HPDE6-E6E7 (cell line): ENCODE data around the gene TMCC1.
"Not testable (repeated sequence)": the region's sequence is repeated elsewhere in the genome, so short reads cannot be mapped to it uniquely, and the experiment has no call there.

Source experiments
- DNase-seq: peaks from one replicate; pipeline ENCODE4 v3.0.0; 2011; ENCODE audit warnings: missing footprints; ENCODE audit errors: extremely low spot score

The TMCC1 gene

DNA sequence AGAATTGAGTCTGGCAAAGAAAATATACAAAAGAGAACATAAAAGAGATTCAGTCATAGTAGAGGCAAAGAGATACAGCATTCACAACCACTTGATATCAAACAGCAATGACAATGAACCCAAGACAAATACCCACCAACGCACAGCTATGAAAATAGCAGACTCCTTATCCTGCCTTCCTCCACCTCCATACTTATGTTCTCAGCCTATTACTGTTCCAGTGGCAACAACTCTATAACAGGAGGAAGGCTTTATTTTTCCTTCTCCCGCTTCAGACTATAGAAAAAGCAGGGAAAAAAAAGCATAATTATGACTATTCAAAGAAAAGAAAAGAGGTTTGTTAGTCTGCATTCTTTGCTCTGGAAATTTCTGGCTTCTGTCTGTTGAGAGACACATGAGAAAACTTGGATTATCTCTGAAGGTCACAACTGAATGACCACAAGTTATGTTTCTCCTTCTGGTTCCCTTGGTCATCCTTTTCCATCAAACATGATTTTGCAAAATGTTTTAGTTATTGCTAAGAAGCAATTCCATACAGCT lies 205.9 kb downstream of the TMCC1 start:
- no peak for DNase-seq

DNA sequence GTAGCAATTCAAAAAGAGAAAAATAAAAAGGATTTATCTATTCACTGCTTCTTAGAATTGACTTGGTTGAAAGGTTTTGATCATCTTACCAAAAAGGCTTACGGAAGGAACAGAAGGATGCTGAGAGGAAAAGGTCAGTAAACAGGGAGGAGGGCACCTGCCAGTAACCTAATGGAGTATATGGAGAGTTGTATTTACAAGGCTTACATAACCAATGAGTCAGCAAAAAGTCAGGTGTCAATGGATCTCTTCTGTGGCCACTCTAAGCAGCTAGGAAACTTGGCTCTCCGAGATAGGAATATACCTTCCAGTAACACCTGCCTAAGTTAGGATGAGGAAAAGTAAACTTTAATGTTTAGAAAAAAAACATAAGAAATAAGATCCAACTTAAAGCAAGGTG lies 206.6 kb downstream of the TMCC1 start:
- no peak for DNase-seq

DNA sequence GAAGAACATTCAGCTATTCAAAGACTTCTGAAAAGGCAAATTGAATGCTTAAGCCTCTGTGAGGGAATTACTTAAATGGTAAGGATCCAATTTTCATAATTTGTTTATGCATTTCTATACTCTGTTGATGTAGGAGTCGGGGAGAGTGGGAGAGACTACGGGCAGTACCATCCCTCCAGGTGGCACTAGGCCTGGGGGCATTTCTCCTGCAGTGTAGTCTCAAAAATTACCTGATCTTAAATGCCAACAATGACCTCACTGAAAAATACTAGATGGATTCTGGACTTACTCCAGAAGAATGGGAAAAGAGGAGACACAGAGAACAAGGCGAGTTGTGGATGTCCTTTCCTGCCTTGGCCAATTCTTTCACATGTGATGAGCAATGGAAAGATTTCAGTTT lies 209.2 kb downstream of the TMCC1 start:
- DNase-seq, result no peak

DNA sequence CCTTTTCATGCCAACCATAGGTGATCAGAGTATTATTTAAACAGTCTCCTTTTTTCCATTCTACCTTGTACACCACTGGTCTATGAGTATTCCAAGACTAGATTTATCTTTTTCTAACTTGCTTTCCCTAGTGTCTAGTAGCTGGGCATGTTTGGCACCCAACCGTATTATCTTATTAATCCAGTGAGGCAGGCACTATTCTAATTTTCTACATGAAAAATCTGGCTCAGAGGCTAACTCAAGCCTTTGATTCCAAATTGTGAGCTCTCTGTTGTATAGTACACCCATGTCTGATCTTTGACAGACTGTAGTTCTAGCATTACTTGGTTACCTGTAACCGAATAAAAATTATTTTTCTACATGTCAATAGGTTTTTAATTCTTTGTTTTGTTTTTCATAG lies 210.3 kb downstream of the TMCC1 start:
- DNase-seq, result no peak

DNA sequence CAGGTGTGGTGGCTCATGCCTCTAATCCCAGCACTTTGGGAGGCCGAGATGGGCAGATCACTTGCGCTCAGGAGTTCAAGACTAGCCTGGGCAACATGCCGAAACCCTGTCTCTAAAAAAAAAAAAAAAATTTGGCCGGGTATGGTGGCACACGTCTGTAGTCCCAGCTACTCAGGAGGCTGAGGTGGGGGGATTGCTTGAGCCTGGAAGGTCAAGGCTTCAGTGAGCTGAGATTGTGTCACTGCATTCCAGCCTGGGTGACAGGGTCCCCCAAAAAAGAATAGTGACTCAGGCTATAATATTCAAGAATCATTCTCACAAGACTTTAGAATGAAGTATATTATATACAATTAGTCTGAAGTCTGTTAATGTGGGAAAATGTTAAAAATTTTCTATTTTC lies 216.5 kb downstream of the TMCC1 start:
- DNase-seq, result no peak

DNA sequence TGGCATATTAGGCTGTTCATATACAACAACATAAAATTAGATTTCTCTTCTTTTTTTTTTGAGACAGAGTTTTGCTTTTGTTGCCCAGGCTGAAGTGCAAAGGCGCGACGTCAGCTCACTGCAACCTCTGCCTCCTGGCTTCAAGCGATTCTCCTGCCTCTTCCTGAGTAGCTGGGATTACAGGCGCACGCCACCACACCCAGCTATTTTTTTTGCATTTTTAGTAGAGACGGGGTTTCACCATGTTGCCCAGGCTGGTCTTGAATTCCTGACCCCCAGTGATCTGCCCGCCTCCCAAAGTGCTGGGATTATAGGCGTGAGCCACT lies 218.8 kb downstream of the TMCC1 start:
- not testable (repeated sequence) for DNase-seq

DNA sequence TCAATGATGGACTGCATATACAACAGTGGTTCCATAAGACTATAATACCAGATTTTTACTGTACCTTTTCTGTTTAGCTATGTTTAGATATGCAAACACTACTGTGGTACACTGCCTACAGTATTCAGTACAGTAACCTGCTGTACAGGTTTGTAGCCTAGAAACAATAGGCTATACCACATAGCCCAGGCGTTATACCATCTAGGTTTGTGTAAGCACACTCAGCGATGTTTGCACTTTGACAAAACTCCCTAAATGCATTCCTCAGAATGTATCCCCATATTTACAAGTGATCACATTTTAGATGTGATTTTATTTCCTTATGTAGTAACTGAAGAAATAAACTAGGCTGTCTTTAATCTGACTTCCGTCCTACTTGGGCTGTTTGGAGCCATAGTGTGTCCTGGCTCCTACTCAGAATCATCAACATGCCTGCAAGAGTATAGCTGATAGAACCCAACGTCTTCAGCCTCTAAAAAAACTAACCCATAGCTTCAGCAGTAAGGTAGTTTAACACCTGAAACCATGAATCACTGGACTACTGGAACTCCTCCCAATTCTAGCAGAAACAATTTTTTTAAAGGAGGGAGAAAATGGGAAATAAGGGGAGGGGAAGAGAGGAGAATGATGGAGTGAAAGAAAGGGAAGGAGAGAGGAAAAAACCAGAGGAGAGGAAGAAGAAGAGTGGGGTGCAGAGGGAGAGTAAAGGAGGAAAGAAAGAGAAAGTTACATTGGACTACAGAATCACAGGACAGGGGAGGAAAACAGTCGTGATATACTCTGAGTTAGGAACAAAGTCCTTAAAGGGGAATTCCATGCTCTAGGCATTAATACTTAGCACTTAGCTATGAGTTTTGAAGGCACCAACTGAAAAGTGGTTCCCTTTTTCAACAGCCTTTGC lies 219.4 kb downstream of the TMCC1 start:
- DNase-seq, result no peak

DNA sequence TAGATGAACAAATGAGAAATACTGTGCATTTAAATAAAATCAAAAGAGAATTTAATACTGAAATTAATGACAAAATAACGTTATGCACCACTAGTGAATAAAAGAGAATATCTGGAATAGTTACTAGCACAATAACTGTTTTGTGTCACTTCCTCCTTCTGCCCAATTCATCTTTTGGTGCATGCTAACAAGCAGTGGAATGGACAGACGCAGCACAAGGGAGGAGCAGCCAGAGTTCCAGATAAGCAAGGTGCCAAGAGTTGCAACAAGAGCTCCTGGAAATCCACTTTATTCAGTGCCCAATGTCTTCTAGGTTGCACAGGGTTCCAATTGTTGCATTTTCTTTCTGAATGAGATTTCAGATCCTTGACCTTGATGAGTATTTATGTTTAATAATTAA lies 220.5 kb downstream of the TMCC1 start:
- no peak for DNase-seq

DNA sequence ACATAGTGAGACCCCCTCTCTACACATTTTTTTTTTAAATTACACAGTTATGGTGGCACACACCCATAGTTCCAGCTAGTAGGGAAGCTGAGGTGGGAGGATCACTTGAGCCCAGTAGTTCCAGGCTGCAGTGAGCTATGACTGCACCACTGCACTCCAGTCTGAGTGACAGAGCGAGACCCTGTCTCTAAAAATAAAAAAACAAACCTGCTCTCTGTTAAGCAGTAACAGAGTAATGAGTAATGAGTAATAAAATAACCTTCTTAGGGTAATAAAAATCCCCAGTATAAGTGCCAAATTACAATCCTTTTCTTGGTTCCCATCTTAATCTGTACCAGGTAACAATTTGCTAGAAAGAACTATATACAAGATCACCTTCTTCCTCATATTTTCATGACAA lies 221.1 kb downstream of the TMCC1 start:
- no peak for DNase-seq

DNA sequence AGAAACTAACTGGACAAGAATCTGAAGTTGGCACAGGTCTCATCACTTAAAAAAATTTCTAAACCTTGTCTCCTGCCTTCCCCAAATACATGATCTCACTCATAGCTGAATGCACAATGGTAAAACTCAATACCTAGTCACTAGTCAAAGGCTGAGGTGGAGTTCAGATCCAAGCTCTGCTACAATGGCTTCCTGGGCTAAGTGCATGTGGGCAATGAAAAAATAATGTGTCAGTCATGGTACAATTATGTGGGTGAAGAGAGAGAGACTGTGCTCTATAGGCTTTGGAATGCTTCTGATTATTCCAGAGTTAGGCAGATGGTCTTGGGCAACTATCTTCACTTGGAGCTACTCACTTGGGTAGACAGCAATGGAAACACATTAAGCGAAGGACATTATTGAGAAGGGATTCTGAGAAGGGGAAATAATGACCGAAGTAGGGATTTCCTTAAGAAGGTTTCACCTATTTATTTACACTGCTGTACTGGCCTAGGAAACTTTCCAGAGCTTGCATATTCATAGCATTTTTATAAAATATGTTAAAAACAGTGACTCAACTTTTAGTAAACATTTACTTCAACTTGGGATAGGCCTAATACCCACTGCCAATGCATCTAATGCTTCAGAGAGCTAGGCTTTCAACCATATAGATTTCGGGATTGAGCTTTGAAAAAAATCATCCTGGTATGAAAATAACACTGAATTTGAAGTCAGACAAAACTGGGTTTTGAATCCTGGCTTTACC lies 228.3 kb downstream of the TMCC1 start:
- DNase-seq, result no peak

DNA sequence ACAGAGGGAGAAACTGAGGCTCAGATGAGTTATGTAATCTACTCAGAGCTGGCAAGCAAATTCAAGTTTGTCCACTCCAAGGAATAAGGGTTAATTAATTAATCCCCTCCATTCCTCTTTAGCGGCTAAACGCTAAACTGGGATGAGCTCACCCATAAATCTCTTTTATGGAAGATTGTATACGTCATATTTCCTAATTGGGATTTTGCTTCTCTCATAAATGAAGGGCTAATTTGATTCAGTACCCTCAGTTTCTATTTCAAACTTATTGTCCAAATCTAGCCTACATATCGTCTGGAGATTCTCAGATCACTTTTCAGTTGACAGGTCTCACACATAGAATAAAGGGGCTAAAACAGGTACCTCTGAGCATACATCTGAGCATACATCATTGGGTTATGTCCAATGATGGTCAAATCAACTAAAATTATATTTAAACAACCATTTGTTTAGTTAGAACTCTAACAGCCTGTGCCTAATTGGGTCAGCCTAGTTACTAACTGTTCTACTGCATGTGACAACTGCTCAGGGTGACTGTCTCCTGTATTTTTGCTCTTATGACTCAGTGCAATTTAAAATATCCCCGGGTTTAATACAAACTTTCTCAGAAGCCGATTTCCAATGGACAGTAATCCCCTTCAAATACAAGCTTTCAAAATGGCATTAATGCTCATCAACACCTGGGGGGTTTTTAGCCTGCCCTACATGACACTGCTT lies 229.4 kb downstream of the TMCC1 start:
- DNase-seq, result no peak

DNA sequence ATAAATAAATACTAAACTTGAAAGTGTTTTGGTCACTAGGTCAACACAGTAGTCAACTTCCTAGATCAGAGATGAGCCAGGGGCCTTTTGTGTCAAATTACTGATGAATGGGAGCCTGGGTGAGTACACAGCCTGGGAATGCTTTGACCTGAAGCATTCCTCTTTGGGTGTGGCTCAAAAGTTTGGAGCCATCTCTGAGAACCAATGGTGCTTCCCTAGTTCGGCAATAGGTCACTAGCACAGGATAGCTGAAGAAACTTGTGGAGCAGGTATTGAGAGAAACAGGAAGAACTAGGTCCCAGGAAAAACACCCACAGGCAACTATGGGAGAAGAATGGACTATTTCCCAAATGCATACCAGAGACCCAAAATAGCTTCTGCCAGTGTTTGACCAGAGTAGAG lies 230.5 kb downstream of the TMCC1 start:
- DNase-seq, result peak; percentile 76

DNA sequence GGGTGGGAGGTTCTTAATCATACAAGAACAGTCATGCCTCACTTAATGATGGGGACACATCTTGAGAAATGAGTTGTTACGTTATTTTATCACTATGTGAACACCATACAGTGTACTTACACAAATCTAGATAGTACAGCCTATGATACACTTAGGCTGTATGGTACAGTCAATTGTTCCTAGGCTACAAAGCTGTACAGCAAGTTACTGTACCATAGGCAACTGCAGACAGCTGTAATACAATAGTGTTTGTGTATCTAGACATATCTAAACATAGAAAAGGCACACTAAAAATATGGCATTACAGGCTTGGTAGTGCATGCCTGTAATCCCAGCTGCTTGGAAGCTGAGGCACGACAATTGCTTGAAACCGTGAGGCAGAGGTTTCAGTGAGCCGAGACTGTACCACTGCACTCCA lies 231.3 kb downstream of the TMCC1 start:
- no peak for DNase-seq

DNA sequence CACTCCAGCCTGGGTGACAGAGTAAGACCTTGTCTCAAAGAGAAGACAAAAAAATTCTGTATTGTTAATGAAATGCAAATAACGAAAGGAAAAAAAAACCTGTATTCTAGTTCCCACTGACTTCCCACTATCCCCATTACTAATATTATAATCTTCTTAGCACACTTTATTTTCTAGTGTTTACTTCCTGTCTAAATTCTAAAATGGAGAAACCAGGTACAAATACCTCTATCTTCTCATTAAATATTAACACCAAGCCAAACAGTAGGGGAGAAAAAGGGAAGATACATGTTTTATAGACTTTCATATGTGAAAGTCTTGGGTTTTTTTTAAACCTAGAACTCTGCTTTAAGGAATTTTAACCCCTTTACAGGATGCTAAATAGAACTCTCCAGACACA lies 231.7 kb downstream of the TMCC1 start:
- DNase-seq, result no peak

DNA sequence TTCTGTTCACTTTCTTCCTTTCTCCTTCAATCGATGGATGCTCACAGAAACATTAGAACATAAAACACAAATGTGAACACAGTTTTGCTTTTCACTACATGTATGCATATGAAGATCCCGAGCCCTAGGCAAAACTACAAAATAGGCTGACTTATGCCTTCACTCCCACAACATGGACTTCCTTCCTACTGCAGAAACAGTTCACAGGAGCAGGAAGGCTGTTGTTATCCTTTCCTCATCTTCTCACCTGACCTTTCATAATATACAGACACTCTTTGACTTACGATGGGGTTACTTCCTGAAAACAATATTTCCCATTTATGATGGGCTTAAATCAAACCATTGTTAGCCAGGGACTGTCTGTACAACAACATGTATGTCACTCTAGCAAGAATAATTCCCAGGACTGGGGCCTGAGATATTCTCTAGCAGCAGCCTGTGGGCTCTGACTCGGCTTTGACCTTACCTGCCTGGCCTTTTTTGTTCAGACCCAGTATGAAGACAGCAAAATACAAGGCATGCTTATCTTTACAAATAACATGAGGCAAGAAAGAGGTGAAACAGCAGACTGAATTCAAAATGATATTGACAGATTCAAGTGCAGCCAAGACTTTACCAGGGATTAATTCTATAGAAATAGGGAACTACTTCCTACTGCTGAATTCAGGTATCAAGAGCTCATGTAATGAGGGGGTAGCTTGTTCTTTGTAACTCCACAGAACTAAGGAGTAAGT lies 235.2 kb downstream of the TMCC1 start:
- no peak for DNase-seq

DNA sequence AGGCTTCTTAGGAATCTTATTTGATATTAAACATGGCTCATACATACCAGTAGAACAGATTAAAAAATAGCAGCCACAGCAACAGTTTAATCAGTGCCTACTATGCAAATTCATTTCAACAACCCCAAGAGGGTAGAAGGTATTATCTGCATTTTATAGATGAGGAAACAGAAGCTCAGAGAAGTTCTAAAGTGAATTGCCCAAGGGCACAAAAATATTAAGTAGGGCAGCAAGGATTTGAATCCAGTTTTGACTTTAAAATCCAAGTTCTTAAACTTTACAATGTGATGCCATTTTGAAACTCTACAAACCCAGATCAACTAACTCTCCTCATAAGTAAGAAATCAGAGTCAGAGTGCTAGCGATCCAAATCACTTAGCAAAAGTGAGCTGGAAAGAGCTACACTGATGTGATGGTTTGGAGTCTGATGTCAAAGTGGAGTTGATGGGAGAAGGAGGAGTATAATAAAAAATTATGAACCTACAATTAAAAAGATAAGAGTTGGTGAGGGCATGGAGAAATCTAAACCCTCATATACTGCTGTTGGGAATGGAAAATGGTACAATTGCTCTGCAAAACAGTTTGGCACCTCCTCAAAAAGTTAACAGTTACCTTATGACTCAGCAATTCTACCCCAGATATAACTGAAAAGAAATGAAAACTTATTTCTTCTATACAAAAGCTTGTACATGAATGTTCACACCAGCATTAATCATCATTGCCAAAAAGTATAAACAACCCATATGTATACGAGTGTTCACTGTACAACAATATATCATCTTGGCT lies 236.1 kb downstream of the TMCC1 start:
- no peak for DNase-seq

DNA sequence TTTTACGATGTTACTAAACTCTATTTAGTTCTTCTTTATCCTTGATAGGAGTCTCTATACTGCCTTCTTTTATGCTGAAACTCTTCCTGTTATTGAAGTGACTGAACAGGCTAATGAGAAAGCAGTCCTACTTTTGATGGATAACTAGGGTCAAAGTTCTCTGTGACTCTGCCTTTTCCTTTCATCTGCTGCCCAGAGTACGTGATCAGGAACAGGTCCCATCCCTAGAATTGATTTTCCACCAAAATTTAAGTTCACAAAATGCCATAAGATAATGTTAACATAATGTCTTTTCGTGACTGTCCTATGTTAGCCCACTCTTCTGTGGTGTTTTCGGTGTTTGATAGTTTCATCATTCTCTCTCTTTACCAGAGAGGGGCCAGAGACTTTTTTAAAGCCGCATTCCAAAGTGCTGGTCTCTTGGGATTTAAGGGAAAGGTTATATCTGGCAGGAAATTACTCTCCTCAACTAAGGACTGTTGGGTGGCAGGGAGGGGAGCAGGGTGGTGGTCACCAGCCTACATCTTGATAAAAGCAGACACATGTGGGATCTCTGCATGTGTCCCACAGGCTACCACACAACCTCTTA lies 236.8 kb downstream of the TMCC1 start:
- DNase-seq, result no peak

DNA sequence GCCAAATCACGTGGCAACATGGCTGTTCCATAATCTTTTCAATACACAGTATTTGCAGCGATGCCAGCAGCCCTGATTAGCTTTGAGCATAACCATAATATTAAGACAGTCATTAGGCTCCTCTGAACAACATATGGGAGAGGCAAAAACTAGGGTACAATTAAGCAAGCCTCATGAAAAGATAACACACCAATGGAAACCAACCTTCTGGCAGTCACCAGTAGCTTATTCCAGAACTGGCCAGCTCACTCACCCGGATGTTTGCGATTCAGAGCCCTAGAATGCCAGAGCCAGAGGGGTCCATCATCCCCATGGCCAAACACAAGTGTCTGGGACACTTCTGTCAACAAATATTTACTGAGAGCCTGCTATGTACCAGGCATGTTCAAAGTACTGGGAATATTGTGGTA lies 238.2 kb downstream of the TMCC1 start:
- no peak for DNase-seq

DNA sequence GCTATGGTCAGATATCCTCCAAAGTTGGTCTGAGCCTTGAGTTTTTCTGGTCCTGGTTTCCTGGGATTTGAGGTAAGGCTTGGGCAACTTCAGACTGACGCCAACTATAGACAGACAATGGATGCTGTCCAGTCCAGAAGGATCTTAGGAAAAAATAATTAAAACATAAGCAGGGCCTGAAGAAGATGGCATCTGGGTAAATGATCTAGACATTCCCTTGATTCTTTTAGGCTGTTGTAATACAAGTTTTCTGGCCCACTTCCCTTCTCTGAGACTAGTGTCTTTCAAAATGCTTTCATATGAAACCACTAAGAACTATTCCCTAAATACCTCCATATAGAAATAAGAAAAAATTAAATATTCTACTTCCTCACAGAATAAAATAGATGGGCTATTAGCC lies 239.4 kb downstream of the TMCC1 start:
- no peak for DNase-seq

DNA sequence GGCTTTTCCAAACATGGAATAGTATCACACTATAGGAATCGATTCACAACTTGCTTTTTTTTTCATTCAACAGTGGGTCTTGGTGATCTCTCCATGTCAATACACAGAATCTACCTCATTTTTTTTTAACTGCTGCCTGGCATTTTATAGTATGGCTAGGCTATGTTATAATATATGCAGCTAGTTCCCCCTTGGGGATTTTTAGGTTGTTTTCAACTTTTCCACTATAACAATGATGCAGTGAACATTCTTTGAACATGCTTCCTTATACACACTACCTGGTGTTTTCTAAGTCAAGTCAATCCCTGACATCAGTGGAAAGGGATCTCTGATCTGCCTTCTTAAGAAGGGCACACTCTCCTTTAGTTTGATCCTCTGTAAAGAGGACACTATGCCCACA lies 240.5 kb downstream of the TMCC1 start:
- DNase-seq, result no peak
